KG1 (cell line): Measurements from ENCODE around the gene HOXC9.

ENCODE experiments used
- DNase-seq: peaks from one replicate; lab custom pipeline; 2025; lab: John Stamatoyannopoulos, UW

Gene HOXC9

GRCh38 chr12:53976172-53976822 is 23.7 kb upstream of the HOXC9 start:
- DNase-seq, result no peak

- DNase-seq, result no peak
Observed at GRCh38 chr12:53976823-53977595, 23.0 kb upstream of the HOXC9 start.

- DNase-seq, result no peak
Observed at GRCh38 chr12:53977596-53978445, 22.1 kb upstream of the HOXC9 start.

- no peak for DNase-seq
Observed at GRCh38 chr12:53978477-53979356, 21.2 kb upstream of the HOXC9 start.

- DNase-seq, result no peak
Observed at GRCh38 chr12:53980104-53980801, 19.7 kb upstream of the HOXC9 start.

GRCh38 chr12:53980802-53981496 is 19.0 kb upstream of the HOXC9 start:
- DNase-seq, result no peak

- no peak for DNase-seq
Observed at GRCh38 chr12:53981634-53982565, 18.1 kb upstream of the HOXC9 start.

- no peak for DNase-seq
Observed at GRCh38 chr12:53982648-53983567, 17.1 kb upstream of the HOXC9 start.

GRCh38 chr12:53983568-53983949 is 16.4 kb upstream of the HOXC9 start:
- no peak for DNase-seq

GRCh38 chr12:53983950-53984572 is 15.9 kb upstream of the HOXC9 start:
- DNase-seq, result no peak

GRCh38 chr12:53984901-53985691 is 14.9 kb upstream of the HOXC9 start, which contains the start of gene HOXC10:
HOXC10 (plus strand) TSS chr12:53985146; CDS start chr12:53985260, 114 bp downstream.
- DNase-seq, result no peak

- DNase-seq, result no peak
Observed at GRCh38 chr12:53985692-53985993, 14.3 kb upstream of the HOXC9 start.

GRCh38 chr12:53985994-53986685 is 13.8 kb upstream of the HOXC9 start:
- no peak for DNase-seq

GRCh38 chr12:53986686-53987483 is 13.1 kb upstream of the HOXC9 start:
- DNase-seq, result no peak

- no peak for DNase-seq
Observed at GRCh38 chr12:53987787-53988230, 12.2 kb upstream of the HOXC9 start.
